Smooth muscle cell (in vitro differentiated cells): ENCODE measurements around the gene NDUFA11. TPM values are rescaled to one million over a fixed set of nuclear protein-coding genes. Genes with fewer than 3 reads are reported as not detected.

ENCODE experiments used
- DNase-seq: peaks from one replicate; lab custom pipeline; 2025; ENCODE audit not compliant: unreplicated experiment; lab: John Stamatoyannopoulos, UW
- H2AFZ ChIP-seq: fragments of 200-600 bp; sonication (generic); 2 replicates; pipeline ENCODE4 v1.6.0; 2016; ENCODE audit warnings: antibody characterized with exemption, low read depth, mild to moderate bottlenecking
- H3F3A ChIP-seq: fragments of 200-600 bp; sonication (generic); 2 replicates; pipeline ENCODE4 v1.6.0; 2017; ENCODE audit warnings: antibody characterized with exemption, low read depth
- H3K27ac ChIP-seq: fragments of 200-600 bp; sonication (generic); 2 replicates; pipeline ENCODE4 v1.5.1; 2016; ENCODE audit warnings: low read depth, mild to moderate bottlenecking
- H3K27me3 ChIP-seq: fragments of 200-600 bp; sonication (generic); 2 replicates; pipeline ENCODE4 v1.6.1; 2016; ENCODE audit warnings: low read depth, mild to moderate bottlenecking
- H3K36me3 ChIP-seq: fragments of 200-600 bp; sonication (generic); 2 replicates; pipeline ENCODE4 v1.5.1; 2016; ENCODE audit warnings: low read depth
- H3K4me1 ChIP-seq: fragments of 200-600 bp; sonication (generic); 2 replicates; pipeline ENCODE4 v1.5.1; 2016; ENCODE audit warnings: low read depth
- H3K4me2 ChIP-seq: fragments of 200-600 bp; sonication (generic); 2 replicates; pipeline ENCODE4 v1.6.0; 2016; ENCODE audit warnings: mild to moderate bottlenecking
- H3K4me3 ChIP-seq: fragments of 200-600 bp; sonication (generic); 2 replicates; pipeline ENCODE4 v1.5.1; 2016; ENCODE audit warnings: mild to moderate bottlenecking
- H3K79me2 ChIP-seq: fragments of 200-600 bp; sonication (generic); 2 replicates; pipeline ENCODE4 v1.6.0; 2016; ENCODE audit warnings: low read depth, mild to moderate bottlenecking
- H3K9ac ChIP-seq: fragments of 200-600 bp; sonication (generic); 2 replicates; pipeline ENCODE4 v1.6.0; 2016; ENCODE audit warnings: low read depth
- H3K9me3 ChIP-seq: fragments of 200-600 bp; sonication (generic); replicated peaks from 2 replicates; pipeline ENCODE4 v1.5.1; 2016; ENCODE audit warnings: low read depth
- H4K20me1 ChIP-seq: fragments of 200-600 bp; sonication (generic); 2 replicates; pipeline ENCODE4 v1.6.0; 2016; ENCODE audit warnings: low read depth
- WGBS: methylation state at CpG from one replicate; pipeline ENCODE4 v1.1.7; 2016; ENCODE audit warnings: low lambda C conversion rate; 5-methylcytosine and 5-hydroxymethylcytosine counted together
- polyA plus RNA-seq: library from polyadenylated mRNA; unstranded; fragments of >200 nt; fragmentation: Nextera tagmentation; extraction: Ambion mirVana; gene quantifications from 2 replicates; pipeline ENCODE4 v1.2.1, GENCODE V29; 2016
- total RNA-seq: library from RNA; depleted of rRNA; stranded (reverse); fragments of >200 nt; gene quantifications from 2 replicates; pipeline ENCODE4 v1.2.3, GENCODE V29; 2014
- TF ChIP-seq, protein P1 (sequence below): fragments of 200-600 bp; sonication (generic); IDR thresholded peaks from 2 replicates; pipeline ENCODE4 v1.5.1; 2017; ENCODE audit warnings: borderline replicate concordance, mild to moderate bottlenecking, antibody characterized with exemption; ENCODE audit not compliant: insufficient read depth, poor library complexity, severe bottlenecking

The NDUFA11 gene
- total and polyA plus RNA-seq, 2 experiments from 2014 or later, result 169 to 493 TPM

DNA sequence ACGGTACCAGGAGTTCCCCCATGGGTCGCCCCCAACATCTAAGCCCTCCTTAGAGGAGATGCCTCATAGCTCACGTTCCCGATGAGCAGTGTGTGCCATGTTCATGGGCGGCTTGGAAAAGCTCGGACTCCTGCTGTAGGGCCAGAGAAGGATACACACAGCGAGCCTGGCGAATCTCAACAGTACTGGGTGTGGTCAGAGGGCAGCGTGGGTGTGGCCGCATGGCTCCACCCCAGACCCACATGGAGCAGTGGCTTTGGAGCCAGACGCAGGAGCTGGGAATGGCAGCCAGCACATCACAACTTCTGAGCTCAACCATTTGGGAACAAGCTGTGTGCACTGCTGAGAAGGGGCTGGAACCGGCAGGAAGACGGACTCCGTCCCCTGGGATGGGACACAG is 26.0 kb upstream of the NDUFA11 start:
- TF ChIP-seq, protein P1, sequence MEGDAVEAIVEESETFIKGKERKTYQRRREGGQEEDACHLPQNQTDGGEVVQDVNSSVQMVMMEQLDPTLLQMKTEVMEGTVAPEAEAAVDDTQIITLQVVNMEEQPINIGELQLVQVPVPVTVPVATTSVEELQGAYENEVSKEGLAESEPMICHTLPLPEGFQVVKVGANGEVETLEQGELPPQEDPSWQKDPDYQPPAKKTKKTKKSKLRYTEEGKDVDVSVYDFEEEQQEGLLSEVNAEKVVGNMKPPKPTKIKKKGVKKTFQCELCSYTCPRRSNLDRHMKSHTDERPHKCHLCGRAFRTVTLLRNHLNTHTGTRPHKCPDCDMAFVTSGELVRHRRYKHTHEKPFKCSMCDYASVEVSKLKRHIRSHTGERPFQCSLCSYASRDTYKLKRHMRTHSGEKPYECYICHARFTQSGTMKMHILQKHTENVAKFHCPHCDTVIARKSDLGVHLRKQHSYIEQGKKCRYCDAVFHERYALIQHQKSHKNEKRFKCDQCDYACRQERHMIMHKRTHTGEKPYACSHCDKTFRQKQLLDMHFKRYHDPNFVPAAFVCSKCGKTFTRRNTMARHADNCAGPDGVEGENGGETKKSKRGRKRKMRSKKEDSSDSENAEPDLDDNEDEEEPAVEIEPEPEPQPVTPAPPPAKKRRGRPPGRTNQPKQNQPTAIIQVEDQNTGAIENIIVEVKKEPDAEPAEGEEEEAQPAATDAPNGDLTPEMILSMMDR, result no peak
- Histone ChIP-seq H3K9me3 (no peaks in the 10 kb centered on the region), H3K9ac (no peak overlapping the region), H3K27ac (no peak overlapping the region), H3K4me1 (peaks cover 5% of the 10 kb centered on the region), H3K4me2 (no peak overlapping the region), H3K27me3 (no peaks in the 10 kb centered on the region), H4K20me1 (peaks cover 23% of the 10 kb centered on the region), H3K36me3 (no peaks in the 10 kb centered on the region), H3K79me2 (no peaks in the 10 kb centered on the region), H2AFZ (no peak overlapping the region), H3K4me3 (no peak overlapping the region), H3F3A (peaks cover 1% of the 10 kb centered on the region)
- DNase-seq, result no peak
- WGBS, result 93% methylated on average over 14 of the region's 14 CpGs

DNA sequence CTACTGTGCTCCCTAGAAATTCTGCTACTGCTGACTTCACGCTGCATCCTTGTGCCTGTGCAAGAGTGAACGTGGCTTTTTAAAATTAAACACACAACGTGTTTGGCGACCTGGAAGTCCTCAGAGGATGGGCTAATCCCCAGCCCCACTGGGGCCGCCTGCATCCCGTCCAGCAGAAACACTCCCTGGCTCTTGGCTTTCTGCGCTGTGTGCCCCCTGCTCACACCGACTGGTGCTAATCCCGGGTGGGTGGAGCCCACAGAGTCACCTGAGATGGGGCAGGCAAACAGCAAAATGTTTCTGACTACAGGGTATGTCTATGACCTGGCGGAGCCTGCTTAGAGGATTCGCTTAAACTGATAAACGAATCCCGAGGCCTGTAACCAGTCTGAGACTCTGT is 25.6 kb upstream of the NDUFA11 start:
- Histone ChIP-seq H3K4me2 (no peak overlapping the region), H3K4me1 (peaks cover under 1% of the 10 kb centered on the region), H3K36me3 (no peaks in the 10 kb centered on the region), H3K9ac (no peak overlapping the region), H3F3A (no peaks in the 10 kb centered on the region), H4K20me1 (peaks cover 18% of the 10 kb centered on the region), H3K27me3 (no peaks in the 10 kb centered on the region), H3K4me3 (no peak overlapping the region), H3K9me3 (no peaks in the 10 kb centered on the region), H3K27ac (no peak overlapping the region), H2AFZ (no peak overlapping the region), H3K79me2 (no peaks in the 10 kb centered on the region)
- WGBS, result 92% methylated on average over 13 of the region's 13 CpGs
- TF ChIP-seq, protein P1, result no peak
- DNase-seq, result no peak

GRCh38 chr19:5927441-5927821 is 23.8 kb upstream of the NDUFA11 start:
- TF ChIP-seq, protein P1, result no peak
- Histone ChIP-seq H3K4me2 (no peak overlapping the region), H3K36me3 (no peaks in the 10 kb centered on the region), H3K4me1 (no peaks in the 10 kb centered on the region), H2AFZ (no peak overlapping the region), H3K79me2 (no peaks in the 10 kb centered on the region), H3K4me3 (no peak overlapping the region), H4K20me1 (peaks cover 5% of the 10 kb centered on the region), H3K27me3 (no peaks in the 10 kb centered on the region), H3K9ac (no peak overlapping the region), H3K27ac (no peak overlapping the region), H3F3A (no peaks in the 10 kb centered on the region), H3K9me3 (no peaks in the 10 kb centered on the region)
- 94% methylated on average over 8 of the region's 8 CpGs for WGBS
- no peak for DNase-seq

DNA sequence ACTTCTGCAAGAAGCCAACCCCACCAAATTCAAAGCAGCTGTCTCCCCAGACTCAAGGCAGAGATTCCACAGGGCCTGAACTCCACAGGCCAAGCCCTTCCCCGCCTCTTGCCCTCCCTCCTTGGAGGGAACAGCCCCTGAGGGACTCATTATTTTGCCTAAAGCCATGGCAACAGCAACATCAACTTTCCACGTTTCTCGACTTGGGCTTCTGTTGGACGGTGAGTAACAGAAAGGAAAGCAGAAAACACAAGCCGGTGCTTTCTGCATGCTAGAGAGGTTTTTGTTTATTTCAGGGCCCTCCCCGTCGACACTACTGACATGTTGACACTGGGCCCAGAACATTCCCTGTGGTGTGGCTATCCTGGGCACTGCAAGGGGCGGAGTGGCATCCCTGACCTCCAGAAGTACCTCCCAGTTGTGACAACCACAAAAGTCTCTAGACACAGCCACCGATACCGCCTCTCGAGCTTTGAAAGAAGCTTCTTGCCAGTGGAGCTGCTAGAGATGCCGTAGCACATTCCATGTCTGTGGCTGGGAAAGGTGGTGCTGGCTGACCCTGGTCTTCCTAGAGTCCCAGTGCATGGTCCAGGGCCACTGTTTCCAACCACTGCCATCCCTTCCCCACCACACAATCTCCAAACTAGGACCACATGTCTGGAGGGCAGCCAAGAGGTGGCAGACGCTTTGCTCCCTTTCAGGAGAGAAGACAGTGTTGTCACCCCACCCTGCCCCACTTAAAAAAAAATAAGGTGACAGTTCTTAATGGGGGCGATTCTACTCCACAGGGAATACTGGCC is 23.3 kb upstream of the NDUFA11 start:
- 86% methylated on average over 14 of the region's 14 CpGs for WGBS
- no peaks in the 10 kb centered on the region for H3K36me3 ChIP-seq
- no peak overlapping the region for H3K4me3 ChIP-seq
- no peaks in the 10 kb centered on the region for H4K20me1 ChIP-seq
- H3K79me2 ChIP-seq, result no peaks in the 10 kb centered on the region
- H3K4me1 ChIP-seq, result no peaks in the 10 kb centered on the region
- no peak overlapping the region for H3K4me2 ChIP-seq
- TF ChIP-seq, protein P1, result no peak
- H3K9me3 ChIP-seq, result no peaks in the 10 kb centered on the region
- no peak overlapping the region for H2AFZ ChIP-seq
- H3F3A ChIP-seq, result no peaks in the 10 kb centered on the region
- H3K9ac ChIP-seq, result no peak overlapping the region
- no peak for DNase-seq
- no peaks in the 10 kb centered on the region for H3K27me3 ChIP-seq
- no peak overlapping the region for H3K27ac ChIP-seq
